Activated CD4-positive, CD25-positive, alpha-beta regulatory T cell treated with anti-CD3 and anti-CD28 coated beads, Interleukin-2, amount 50 U/mL, for 72 hours (primary cell): Measurements from ENCODE around the gene DBF4B.
"Not testable (repeated sequence)": the region's sequence is repeated elsewhere in the genome, so short reads cannot be mapped to it uniquely, and the experiment has no call there.

Experiments
- DNase-seq: peaks from one replicate; pipeline ENCODE4 v3.0.0; 2021

Gene DBF4B

GRCh38 chr17:44736551-44737240 lies 28.2 kb downstream of the DBF4B start:
- no peak for DNase-seq

GRCh38 chr17:44738214-44738906 lies 29.9 kb downstream of the DBF4B start:
- no peak for DNase-seq

DNA sequence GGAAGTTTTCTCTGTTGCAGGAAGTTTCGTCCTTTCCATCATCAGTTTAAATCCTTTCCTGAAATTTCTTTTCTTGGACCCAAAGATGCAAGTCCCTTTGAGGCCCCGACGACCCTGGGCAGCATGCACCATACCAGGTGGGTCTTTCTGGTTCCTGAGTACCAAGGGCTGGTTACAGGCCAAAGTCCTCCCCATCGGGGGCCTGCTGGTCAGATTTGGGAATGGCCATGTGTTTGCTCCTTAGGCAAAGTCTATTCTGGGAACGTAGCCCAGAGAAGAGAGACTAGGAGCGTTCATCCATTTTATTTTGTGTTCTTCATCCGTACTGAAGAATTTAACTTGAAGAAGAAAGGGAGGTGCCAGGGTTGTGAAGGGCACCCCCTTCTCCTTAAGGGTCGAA lies 32.9 kb downstream of the DBF4B start:
- DNase-seq, result no peak

GRCh38 chr17:44745301-44745700 lies 36.8 kb downstream of the DBF4B start:
- DNase-seq, result no peak

- not testable (repeated sequence) for DNase-seq
Measured at GRCh38 chr17:44745738-44746137, 37.3 kb downstream of the DBF4B start.

GRCh38 chr17:44747566-44747965 lies 39.1 kb downstream of the DBF4B start:
- DNase-seq, result no peak

DNA sequence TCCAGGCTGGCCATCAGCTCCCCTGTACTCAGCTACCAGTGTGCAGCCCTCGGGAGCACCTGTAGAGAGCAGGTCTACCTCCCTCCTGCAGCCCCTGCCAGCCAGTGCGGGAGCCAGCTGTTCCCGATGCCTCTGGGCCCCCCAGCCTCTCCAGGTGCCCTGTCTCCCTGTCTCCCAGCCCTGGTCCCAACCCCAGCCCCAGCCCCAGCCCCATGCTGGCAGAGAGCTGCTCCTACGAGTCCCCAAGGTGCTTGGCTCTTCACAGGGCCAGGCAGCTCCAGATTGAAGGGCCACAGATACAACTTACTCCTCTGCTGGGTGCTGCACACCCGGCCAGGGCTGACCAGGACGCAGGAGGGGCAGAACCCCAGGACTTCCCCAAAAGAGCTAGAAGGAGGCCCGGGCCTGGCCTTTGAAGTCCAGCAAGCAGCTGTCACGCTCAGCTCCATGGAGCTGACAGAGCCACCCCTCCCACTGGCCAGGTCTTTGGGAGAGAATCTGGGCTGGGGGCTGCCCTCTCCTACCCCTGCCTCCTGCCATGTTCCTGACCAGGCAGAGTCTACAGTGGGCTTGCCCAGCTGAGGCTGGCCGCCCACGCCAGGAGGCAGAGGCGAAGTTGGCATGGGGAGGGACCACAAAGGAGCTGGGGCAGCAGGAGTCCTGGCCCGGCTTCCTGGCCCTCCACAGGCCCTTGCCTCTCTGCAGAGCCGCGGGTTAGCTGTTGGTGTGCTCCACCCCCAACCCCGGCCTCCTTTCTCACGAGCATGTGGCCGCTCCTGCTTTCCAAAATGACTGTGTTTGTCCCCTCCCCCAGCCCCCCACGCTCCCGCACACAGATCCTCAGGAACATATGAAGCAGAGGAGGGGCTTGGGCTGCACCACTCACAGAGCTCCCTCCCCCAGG lies 40.9 kb downstream of the DBF4B start:
- DNase-seq, result no peak

GRCh38 chr17:44749980-44750318 lies 41.5 kb downstream of the DBF4B start:
- DNase-seq, result no peak

- DNase-seq, result no peak
Measured at GRCh38 chr17:44751331-44751730, 42.9 kb downstream of the DBF4B start.

GRCh38 chr17:44751806-44752205 lies 43.3 kb downstream of the DBF4B start:
- no peak for DNase-seq

GRCh38 chr17:44752953-44753861 lies 44.7 kb downstream of the DBF4B start:
- no peak for DNase-seq

- DNase-seq, result no peak
Measured at GRCh38 chr17:44754276-44754675, 45.8 kb downstream of the DBF4B start.

DNA sequence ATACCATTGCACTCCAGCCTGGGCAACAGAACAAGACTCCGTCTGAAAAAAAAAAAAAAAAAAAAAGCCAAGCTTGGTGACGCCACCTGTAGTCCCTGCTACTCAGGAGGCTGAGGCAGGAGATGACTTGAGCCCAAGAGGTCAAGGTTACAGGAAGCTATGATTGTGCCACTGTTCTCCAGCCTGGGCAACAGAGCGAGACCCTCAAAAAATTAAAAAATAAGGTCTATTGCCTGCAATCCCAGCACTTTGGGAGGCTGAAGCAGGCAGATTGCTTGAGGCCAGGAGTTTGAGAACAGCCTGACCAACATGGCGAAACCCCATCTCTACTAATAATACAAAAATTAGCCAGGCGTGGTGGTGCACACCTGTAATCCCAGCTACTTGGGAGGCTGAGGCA lies 46.7 kb downstream of the DBF4B start:
- not testable (repeated sequence) for DNase-seq

- DNase-seq, result no peak
Measured at GRCh38 chr17:44757045-44757917, 48.8 kb downstream of the DBF4B start.

- DNase-seq, result no peak
Measured at GRCh38 chr17:44757918-44758413, 49.5 kb downstream of the DBF4B start.

DNA sequence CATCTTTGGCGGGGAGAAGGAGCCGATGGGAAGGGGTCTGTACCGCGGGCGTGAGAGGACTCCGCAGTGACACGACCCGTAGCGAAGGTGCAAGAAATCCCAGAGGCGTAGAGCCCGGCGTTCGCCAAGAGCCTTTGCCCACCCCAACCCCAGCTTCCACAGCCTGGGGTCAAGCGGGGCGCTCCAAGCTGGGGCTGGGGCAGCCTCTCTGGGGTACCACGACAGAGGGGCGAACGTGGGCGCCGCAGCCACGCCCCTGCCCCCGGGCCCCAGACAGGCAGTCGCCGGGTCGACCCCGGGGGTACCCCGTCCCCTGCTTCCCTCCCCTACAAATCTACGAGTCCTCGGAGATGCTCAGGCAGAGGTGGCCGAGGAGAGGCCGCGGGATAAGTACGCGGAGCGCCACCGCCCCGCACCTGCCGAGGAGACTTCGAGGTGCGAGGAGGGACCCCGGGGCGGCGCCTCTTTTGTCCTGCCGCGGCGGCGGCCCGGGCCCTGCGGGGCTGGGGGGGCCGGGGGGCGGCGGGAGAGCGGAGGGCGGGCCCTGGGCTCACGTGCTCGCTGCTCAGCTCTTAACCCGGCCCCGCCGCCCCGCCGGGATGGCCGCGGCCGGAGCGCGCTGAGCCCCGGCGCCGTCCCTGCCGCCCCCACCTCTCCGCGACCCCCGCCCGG lies 50.1 kb downstream of the DBF4B start, which contains the start of gene ADAM11:
Gene ADAM11 (plus strand): TSS at position 575 of the 672 bp plus-strand sequence. CDS start 212 bp downstream, outside the sequence.
- no peak for DNase-seq

DNA sequence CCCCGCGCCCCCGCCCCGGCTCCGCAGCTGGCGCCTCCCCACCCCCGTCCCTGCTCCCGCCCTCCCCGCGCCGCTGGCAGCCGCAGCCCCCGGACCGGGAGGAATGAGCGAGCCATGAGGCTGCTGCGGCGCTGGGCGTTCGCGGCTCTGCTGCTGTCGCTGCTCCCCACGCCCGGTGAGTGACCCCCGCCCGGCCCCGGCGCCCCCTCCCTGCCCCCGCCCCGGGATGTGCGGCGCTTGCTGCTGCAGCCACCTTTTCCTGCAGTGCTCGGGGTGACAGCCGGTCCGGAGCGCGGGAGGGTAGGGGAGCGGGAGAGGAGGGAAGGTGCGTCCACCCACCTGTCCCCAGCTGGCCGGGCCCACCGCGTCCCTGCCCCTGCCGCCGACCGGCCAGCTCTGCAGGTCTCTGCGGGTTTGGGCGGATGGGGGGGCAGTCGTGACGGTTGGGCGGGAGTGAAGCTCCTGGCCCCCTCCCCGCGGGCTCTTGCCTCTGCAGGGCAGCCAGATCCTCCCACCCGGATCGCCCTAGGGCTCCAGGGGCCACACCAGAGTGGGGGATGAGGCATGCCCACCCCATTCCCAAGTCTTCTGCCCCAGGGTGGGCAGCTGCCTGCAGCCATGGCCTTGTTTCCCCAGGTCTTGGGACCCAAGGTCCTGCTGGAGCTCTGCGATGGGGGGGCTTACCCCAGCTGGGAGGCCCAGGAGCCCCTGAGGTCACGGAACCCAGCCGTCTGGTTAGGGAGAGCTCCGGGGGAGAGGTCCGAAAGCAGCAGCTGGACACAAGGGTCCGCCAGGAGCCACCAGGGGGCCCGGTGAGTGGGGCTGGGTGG lies 50.8 kb downstream of the DBF4B start:
- DNase-seq, result no peak

DNA sequence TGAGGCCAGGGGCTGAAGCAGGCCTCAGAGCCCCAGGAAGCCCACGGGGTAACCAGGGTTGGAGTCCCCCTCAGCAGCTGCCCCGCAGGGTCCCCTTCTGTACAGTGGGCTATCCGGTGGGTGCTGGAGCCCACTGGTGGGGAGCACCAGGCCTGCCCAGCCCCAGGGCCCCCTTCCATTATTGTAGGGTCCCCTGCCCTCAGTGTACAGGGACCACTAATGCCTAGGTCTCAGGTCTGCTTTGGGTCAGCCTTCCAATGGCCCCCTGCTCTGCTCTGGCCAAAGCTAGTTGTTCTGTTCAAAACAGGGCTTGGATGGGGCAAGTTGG lies 51.4 kb downstream of the DBF4B start:
- DNase-seq, result no peak

GRCh38 chr17:44760474-44761308 lies 52.2 kb downstream of the DBF4B start:
- DNase-seq, result no peak
